GM12878 (cell line): Measurements from ENCODE around the gene DOCK9.

Experiments
- PML ChIP-seq: IDR thresholded peaks from 2 replicates; pipeline ENCODE4 v1.6.1; 2012; ENCODE audit warnings: low read length, inconsistent platforms
- POLR2A ChIP-seq: IDR thresholded peaks from 2 replicates; pipeline ENCODE4 v1.6.1; 2011; ENCODE audit warnings: low read depth, mild to moderate bottlenecking, low read length
- TF ChIP-seq, protein P1 (sequence below), 3 experiments: IDR thresholded peaks in 2 of 3; conservative IDR thresholded peaks in 1 of 3; 2 replicates each; pipeline ENCODE4 v1.5.1; 2011; ENCODE audit warnings: low read depth in 3 of 3, low read length in 3 of 3, mild to moderate bottlenecking in 3 of 3, control low read depth in 2 of 3, moderate library complexity in 2 of 3, inconsistent platforms in 1 of 3, mixed read lengths in 1 of 3; ENCODE audit not compliant: control insufficient read depth in 2 of 3, insufficient read depth in 1 of 3; ENCODE audit errors: extremely low read depth in 1 of 3

DNA sequence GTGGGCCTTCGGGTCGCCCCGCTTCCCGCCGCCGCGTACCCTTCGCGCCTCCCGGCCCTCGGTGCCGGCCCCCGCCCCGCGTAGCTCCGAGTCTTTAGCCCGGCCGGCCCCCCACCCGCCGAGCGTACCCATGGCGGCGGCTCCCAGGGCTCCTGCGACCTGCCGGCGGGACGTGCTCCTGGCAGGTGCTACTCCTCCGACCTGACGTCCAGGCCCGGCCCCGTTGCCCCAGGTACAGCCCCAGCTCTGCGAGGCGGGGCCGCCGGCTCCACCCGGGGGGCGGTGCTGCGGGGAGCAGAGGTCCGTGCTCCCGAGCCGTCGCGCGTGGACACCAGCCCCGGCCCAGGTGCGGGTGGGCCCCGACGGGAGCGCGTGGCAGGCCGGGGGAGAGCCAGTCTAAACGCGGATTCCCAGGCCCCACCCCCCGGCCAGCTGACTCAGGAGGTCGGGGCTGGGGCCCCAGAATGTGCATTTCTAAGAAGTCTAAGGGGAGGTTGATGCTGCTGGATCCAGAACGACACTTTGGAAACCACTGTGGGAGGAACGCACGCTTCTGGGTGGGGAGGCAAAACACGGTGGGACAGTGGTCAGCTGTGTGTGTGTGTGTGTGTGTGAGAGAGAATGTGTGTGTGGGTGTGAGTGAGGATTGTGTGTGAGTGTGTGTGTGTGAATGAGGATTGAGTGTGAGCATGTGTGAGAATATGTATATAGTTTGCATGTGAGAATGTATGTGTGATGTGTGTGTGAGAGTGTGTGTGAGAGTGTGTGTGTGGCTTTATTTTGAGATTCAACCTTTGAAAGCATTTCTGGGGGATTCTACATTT, 225.2 kb downstream of the DOCK9 start, which contains the start of gene SLC15A1:
- TF ChIP-seq PML = no peak
- TF ChIP-seq, protein P1, sequence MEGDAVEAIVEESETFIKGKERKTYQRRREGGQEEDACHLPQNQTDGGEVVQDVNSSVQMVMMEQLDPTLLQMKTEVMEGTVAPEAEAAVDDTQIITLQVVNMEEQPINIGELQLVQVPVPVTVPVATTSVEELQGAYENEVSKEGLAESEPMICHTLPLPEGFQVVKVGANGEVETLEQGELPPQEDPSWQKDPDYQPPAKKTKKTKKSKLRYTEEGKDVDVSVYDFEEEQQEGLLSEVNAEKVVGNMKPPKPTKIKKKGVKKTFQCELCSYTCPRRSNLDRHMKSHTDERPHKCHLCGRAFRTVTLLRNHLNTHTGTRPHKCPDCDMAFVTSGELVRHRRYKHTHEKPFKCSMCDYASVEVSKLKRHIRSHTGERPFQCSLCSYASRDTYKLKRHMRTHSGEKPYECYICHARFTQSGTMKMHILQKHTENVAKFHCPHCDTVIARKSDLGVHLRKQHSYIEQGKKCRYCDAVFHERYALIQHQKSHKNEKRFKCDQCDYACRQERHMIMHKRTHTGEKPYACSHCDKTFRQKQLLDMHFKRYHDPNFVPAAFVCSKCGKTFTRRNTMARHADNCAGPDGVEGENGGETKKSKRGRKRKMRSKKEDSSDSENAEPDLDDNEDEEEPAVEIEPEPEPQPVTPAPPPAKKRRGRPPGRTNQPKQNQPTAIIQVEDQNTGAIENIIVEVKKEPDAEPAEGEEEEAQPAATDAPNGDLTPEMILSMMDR (IDR thresholded peaks at IDR 0.05 in 2 of 3, conservative IDR thresholded peaks at IDR 0.05 in 1 of 3; ENCODE audit: control insufficient read depth in 2 of 3, extremely low read depth in 1 of 3, insufficient read depth in 1 of 3, low read depth in 3 of 3, low read length in 3 of 3) = no peak
- TF ChIP-seq POLR2A = no peak
